NCI-H2171 treated with DMSO at 0.1 percent for 48 hours (cell line): ENCODE data around the gene CFAP20DC.

Source experiments
- DNase-seq: peaks from one replicate; lab custom pipeline; 2025; lab: John Stamatoyannopoulos, UW

CFAP20DC gene

GRCh38 chr3:58693940-58694850, 355.6 kb downstream of the CFAP20DC start:
- no peak for DNase-seq

GRCh38 chr3:58692484-58692883, 357.3 kb downstream of the CFAP20DC start:
- no peak for DNase-seq
